ENCODE measurements around the gene ZBTB1. TPM values are rescaled to one million over a fixed set of nuclear protein-coding genes. Genes with fewer than 3 reads are reported as not detected.

ZBTB1 gene
- total RNA-seq, 4 donors from 2014 or later = 46.3 to 64.8 (median 62.4) TPM

GRCh38 chr14:64544607-64545312 lies 40.2 kb downstream of the ZBTB1 start:
- TF ChIP-seq CTCF (IDR thresholded peaks at IDR 0.05; ENCODE audit: low read depth) = no peak

- no peak for TF ChIP-seq CTCF (IDR thresholded peaks at IDR 0.05; ENCODE audit: low read depth)
These were observed 44.4 kb downstream of the ZBTB1 start for GRCh38 chr14:64549016-64549415.

- no peak for TF ChIP-seq CTCF (IDR thresholded peaks at IDR 0.05; ENCODE audit: low read depth)
These were observed 45.4 kb downstream of the ZBTB1 start, which contains the start of gene PPP1R36 for GRCh38 chr14:64549791-64550620. TSS of gene PPP1R36 (plus strand) at chr14:64549961. CDS start at chr14:64549998, 37 bp downstream.

- no peak for TF ChIP-seq CTCF (IDR thresholded peaks at IDR 0.05; ENCODE audit: low read depth)
These were observed 46.2 kb downstream of the ZBTB1 start for GRCh38 chr14:64550621-64551333.

- TF ChIP-seq CTCF (IDR thresholded peaks at IDR 0.05; ENCODE audit: low read depth) = no peak
These were observed 50.0 kb downstream of the ZBTB1 start for GRCh38 chr14:64554556-64554955.

GRCh38 chr14:64556526-64556925 lies 52.0 kb downstream of the ZBTB1 start:
- no peak for TF ChIP-seq CTCF (IDR thresholded peaks at IDR 0.05; ENCODE audit: low read depth)

- no peak for TF ChIP-seq CTCF (IDR thresholded peaks at IDR 0.05; ENCODE audit: low read depth)
These were observed 57.1 kb downstream of the ZBTB1 start for GRCh38 chr14:64561631-64562030.

Data from subcutaneous adipose tissue (tissue), 4 donors.